Gastrocnemius medialis (tissue), 4 donors: ENCODE data around the gene RIBC2.

ENCODE experiments used
- CTCF ChIP-seq, 5 experiments: fragments of 450-650 bp in 3 of 5; fragments of 200-600 bp in 2 of 5; sonication (generic) in 2 of 5; IDR thresholded peaks in 4 of 5; conservative IDR thresholded peaks in 1 of 5; 1 replicate in 4 of 5; 2 replicates in 1 of 5; pipeline ENCODE4 v1.5.1; 2016 to 2019; ENCODE audit warnings: antibody characterized with exemption in 5 of 5, mild to moderate bottlenecking in 3 of 5, moderate library complexity in 3 of 5
- POLR2A ChIP-seq, 2 donors: fragments of 450-650 bp; IDR thresholded peaks; one replicate each; pipeline ENCODE4 v1.6.1; 2017; ENCODE audit warnings: antibody characterized with exemption in 2 of 2, mild to moderate bottlenecking in 2 of 2, moderate library complexity in 2 of 2

- TF ChIP-seq CTCF (IDR thresholded peaks at IDR 0.05 in 4 of 5, conservative IDR thresholded peaks at IDR 0.05 in 1 of 5) (no peak), POLR2A (IDR thresholded peaks at IDR 0.05) (no peak)
Observed at GRCh38 chr22:45455621-45456020, 42.1 kb downstream of the RIBC2 start.
